T follicular helper cell (primary cell): ENCODE measurements around the gene HYAL3.

Experiments used
- DNase-seq: peaks from one replicate; pipeline ENCODE4 v3.0.0-alpha.2; 2020; ENCODE audit warnings: low read depth
- total RNA-seq, 2 experiments: gene quantifications; one replicate each; lab custom pipeline; 2026; lab: John Stamatoyannopoulos, UW

The HYAL3 gene, protein sequence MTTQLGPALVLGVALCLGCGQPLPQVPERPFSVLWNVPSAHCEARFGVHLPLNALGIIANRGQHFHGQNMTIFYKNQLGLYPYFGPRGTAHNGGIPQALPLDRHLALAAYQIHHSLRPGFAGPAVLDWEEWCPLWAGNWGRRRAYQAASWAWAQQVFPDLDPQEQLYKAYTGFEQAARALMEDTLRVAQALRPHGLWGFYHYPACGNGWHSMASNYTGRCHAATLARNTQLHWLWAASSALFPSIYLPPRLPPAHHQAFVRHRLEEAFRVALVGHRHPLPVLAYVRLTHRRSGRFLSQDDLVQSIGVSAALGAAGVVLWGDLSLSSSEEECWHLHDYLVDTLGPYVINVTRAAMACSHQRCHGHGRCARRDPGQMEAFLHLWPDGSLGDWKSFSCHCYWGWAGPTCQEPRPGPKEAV
- 2.3 to 4.0 reads per million in 2 experiments for total RNA-seq

DNA sequence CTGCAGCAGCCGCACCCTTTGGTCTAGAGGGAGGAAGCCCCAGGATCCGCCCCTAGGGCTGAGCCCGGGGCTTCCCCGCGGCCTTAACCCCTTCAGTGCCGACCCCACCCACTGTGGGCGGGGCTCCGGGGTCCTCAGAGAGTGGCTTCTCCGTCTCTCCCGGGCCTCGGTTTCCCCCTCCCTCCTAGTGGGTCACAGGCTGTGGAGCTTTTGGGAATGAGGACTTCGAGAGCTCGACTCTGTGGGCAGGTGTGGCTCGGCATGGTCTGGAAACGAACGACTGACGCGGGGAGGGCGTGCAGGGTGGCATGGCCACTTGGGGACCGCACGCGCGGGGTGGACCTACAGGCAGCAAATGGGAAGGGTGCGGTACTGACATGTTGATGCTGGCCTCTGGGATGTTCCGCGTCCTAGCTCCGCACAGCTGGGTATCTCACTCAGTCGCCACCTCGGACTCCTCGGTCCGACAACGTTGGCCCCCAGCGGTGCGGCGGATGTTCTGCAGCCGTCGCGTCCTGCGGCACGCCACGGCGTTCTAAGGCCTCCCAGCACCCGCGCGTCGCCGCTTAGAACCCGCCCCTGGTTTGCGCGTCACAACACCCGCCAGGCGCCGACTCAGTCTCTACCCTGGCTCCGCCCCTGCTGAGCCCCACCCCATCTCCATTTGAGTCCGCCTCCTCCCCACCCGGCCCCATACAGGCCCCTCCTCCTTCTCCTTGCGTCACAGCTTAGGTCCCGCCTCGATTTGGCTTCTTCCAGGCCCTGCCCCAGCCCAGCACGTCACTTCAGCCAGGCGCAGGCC is at the start of gene HYAL3, which contains the start of gene NAA80:
Gene HYAL3 (minus strand): TSS at position 570 of the 802 bp plus-strand sequence. CDS start 3,803 bp downstream, outside the sequence.
Gene NAA80 (minus strand): TSS at position 570 of the 802 bp plus-strand sequence. CDS start 1,942 bp downstream, outside the sequence.
- DNase-seq, result peak; percentile 99

- peak; percentile 69 for DNase-seq
Measured at GRCh38 chr3:50347187-50347813, 48.1 kb upstream of the HYAL3 start.

- peak; percentile 69 for DNase-seq
Measured at GRCh38 chr3:50345586-50346234, 46.5 kb upstream of the HYAL3 start, which contains the start of gene ZMYND10. TSS of gene ZMYND10 (minus strand) at chr3:50345732. CDS start at chr3:50345579, 153 bp downstream.

- no peak for DNase-seq
Measured at GRCh38 chr3:50345008-50345407, 45.8 kb upstream of the HYAL3 start.

- no peak for DNase-seq
Measured at GRCh38 chr3:50342813-50343633, 43.8 kb upstream of the HYAL3 start.

GRCh38 chr3:50341996-50342650 is 42.9 kb upstream of the HYAL3 start:
- DNase-seq, result no peak

GRCh38 chr3:50341537-50341936 is 42.3 kb upstream of the HYAL3 start:
- DNase-seq, result no peak

DNA sequence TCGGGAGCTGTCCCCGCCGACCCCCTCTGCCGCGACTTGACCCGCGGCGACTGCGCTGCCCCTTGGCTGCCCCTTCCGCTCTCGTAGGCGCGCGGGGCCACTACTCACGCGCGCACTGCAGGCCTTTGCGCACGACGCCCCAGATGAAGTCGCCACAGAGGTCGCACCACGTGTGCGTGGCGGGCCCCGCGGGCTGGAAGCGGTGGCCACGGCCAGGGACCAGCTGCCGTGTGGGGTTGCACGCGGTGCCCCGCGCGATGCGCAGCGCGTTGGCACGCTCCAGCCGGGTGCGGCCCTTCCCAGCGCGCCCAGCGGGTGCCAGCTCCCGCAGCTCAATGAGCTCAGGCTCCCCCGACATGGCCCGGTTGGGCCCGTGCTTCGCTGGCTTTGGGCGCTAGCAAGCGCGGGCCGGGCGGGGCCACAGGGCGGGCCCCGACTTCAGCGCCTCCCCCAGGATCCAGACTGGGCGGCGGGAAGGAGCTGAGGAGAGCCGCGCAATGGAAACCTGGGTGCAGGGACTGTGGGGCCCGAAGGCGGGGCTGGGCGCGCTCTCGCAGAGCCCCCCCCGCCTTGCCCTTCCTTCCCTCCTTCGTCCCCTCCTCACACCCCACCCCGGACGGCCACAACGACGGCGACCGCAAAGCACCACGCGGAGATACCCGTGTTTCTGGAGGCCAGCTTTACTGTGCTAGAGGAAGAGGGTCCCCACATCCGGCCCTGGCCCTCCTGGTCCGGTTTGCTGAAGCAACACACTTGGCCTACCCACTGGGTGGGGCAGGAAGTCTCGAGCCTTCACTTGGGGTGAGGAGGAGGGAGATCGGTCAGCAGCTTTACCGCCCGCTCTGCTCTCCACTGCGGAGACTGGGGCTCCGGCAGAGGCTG is 41.5 kb upstream of the HYAL3 start, which contains the start of gene RASSF1:
Gene RASSF1 (minus strand): TSS at position 389 of the 882 bp plus-strand sequence. CDS start 31 bp downstream, at position 358.
- DNase-seq, result peak; percentile 40

DNA sequence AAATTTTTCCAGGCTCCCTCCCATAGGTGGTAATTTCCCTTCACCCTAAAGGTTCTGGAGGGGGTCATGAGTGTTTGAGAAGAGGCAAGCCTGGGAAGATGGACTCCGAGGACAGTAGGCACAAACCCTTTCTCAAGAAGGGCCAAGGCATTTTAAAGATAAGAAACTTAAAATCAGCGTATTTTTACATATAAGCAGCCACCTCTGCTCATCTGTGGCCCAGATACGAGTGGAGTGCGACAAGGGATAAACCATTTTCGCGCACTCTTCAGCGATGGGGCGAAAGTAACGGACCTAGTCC is 40.9 kb upstream of the HYAL3 start:
- no peak for DNase-seq

DNA sequence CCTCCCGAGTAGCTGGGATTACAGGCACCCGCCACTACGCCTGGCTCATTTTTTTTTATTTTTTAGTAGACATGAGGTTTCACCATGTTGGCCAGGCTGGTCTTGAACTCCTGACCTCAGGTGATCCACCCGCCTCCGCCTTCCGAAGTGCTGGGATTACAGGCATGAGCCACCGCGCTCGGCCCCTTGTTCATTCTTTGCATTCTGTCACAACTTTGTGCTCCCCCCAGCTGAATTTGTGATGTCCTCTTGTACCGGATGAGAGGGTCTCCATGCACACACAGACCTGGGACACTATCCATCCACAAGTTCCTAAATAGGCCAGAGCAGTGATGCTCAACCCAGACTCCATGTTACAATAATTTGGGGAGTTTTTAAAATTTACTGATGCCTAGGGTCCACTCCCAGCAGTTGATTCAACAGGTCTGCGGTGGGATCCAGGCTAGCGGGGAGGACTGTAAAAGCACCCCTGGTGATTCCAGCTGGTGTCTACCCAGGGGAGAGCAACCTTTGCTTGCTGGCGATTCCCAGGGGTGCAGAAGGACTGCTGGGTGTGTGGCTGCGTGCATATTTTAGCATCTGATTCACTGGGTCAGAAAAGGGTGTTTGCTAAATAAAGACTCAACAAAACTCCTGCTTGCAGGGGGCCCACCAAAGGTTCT is 40.4 kb upstream of the HYAL3 start:
- DNase-seq, result no peak

DNA sequence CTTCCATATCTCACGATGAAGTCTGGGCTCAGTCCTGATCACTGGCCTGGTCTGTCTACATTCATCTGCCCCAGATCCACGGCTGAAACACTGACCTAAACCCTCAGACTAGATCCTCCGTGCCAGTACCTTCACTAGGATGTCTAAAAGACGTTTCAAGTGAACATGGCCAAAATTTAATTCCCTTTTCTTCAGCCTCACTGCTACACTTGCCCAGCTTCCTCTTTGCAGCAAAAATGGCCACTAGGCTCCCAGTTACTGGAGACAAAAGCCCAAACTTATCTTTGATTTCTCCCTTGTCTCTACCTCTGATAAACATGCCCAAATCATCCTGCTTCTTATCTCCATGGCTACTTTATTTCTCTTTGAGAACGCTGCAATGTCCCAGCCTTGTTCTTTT is 39.8 kb upstream of the HYAL3 start:
- no peak for DNase-seq

GRCh38 chr3:50337175-50337861 is 38.1 kb upstream of the HYAL3 start:
- DNase-seq, result peak; percentile 89

DNA sequence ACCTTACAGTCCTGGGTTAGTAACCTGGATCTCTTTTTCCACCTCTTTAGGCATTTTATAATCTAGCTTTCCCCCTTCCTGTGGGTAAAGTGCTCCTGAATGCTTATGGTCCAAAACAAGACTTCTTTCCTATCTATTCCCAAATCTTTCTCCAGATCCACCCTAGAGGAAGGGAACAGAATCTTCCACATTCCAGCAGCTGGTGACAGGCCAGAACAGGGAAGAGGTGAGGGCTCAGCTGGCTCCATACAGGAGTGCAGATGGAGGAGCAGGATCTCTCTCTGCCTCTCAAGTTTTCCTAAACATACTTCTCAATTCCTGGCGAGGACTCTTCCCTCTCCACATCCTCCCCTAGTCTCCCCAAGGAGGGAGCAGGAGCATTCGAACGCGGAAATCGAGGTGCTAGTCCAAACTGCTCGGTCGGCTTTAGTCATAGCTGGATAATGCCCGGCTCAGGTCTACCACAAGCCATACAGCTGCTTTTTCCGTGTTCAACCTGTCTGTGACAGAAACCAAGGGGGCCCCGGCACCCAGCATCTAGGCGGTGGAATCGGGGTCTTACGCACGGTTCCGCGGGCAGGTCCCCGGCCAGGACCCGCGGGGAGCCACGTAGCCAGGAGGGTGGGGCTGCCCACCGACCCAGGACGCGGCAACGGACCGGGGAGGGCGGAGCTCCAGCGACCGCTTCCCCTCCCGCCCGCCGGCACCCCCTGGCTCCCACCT is 37.4 kb upstream of the HYAL3 start:
- no peak for DNase-seq

DNA sequence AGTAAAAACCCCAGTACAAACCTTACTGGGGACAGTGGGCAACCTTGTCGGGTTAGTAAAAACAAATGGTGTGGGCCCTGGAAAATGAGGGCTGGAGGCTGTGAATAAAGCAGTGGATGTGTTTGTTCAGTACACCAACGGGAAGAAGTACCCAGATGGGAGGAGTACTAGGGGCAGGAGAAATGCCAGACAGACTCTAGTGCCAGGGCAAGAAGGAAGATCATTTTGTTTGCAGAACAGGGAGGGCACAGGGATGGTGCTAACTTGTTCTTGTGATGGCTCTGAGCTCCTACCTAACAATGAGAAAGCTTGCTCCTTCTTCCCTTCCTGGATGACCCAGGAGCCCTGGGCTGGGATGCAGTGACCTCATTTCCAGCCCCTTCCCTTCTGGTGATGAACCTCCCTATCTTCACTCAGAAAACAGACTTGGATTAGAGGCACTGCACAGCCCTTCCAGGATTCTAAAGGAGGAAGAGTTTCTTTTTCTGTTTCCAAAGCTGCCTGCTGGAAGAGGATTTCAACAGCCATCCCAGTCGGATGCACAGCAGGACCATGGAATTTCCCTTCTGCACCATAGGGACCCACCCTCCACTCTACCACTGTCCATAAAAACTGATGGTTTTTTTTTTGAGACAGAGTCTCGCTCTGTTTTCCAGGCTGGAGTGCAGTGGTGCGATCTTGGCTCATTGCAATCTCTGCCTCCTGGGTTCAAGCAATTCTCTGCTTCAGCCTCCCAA is 35.3 kb upstream of the HYAL3 start:
- DNase-seq, result no peak

- DNase-seq, result no peak
Measured at GRCh38 chr3:50333744-50334328, 34.6 kb upstream of the HYAL3 start.

DNA sequence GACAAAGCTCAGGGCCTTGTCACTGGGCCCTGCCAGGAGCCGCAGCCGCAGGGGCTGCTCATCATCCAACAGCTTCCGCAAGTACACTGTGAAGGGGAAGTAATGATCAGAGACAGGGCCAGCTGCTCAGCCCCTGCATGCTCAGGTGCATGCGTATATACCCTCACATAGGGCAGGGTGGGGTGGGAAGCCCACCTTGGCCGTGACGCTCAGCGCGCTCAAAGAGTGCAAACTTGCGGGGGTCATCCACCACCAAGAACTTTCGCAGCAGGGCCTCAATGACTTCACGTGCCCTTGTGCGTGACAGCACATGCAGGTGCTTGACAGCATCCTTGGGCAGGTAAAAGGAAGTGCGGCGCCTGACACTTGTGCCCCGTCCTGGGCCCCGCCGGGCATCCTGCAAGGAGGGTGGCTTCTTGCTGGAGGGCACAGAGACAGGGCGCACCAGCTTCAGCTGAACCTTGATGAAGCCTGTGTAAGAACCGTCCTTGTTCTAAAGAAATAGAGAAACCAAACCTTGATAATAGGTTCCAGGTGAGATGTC is 32.2 kb upstream of the HYAL3 start:
- no peak for DNase-seq
